HG03095 (cell line): ENCODE data around the gene RRH.
A peak's percentile ranks its signal among the peaks of the same experiment; 100 is the strongest.
"Not testable (repeated sequence)": the region's sequence is repeated elsewhere in the genome, so short reads cannot be mapped to it uniquely, and the experiment has no call there.

ENCODE experiments used
- ATAC-seq: cut with Tn5 transposase; IDR thresholded peaks from one replicate; pipeline ENCODE4 v1.9.1; 2021; ENCODE audit warnings: moderate library complexity; ENCODE audit not compliant: unreplicated experiment

The RRH gene, protein sequence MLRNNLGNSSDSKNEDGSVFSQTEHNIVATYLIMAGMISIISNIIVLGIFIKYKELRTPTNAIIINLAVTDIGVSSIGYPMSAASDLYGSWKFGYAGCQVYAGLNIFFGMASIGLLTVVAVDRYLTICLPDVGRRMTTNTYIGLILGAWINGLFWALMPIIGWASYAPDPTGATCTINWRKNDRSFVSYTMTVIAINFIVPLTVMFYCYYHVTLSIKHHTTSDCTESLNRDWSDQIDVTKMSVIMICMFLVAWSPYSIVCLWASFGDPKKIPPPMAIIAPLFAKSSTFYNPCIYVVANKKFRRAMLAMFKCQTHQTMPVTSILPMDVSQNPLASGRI

DNA sequence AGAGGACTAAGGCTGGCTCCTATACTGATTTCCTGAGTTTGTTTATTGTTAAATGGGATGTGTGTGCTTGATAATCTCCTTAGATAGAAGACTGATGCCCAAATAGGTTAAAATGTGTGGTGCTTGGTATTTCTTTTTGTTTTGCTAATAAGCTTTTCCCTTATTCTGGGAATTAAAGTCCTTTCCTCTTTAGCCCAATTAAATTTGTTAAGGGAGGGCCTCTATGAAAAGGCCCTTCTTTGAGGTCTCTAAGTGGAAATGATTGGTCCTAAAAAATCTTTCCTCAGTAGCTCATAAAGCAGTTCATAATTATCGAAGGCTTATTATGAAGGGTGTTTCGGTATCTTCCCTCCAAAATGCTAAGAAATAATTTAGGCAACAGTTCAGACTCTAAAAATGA, at the start of gene RRH:
TSS of gene RRH (plus strand) at position 301 of the 400 bp plus-strand sequence. CDS start at position 357, 56 bp downstream.
- ATAC-seq, result no peak

DNA sequence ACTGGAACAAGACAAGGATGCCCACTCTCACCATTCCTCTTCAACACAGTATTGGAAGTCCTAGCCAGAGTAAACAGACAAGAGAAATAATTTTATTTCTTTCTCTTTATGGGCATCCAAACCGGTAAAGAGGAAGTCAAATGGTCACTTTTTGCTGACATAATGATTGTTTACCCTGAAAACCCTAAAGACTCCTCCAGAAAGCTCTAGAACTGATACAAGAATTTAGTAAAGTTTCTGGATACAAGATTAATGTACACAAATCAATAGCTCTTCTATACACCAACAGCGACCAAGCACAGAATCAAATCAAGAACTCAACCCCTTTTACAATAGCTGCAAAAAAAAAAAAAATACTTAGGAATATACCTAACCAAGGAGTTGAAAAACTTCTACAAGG, 45.7 kb upstream of the RRH start:
- not testable (repeated sequence) for ATAC-seq

DNA sequence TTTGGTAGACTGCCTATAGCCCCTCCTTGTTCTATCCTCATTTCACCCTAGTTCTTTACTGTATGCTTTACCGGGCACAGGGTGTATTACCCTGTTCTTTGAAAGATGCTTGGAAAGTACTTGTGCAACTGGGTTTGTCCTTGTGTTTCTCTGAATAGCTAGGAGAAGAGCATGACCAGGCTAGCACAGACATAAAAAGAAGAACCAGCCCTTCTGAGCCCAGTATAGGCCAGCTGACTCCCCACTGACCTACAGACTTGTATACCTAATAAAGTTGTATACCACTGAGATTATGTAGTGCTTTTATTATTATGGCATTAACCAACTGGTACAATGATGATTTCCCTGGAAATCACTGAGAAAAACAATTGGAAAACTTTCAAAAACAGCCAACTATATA, 40.9 kb upstream of the RRH start:
- ATAC-seq, result no peak

DNA sequence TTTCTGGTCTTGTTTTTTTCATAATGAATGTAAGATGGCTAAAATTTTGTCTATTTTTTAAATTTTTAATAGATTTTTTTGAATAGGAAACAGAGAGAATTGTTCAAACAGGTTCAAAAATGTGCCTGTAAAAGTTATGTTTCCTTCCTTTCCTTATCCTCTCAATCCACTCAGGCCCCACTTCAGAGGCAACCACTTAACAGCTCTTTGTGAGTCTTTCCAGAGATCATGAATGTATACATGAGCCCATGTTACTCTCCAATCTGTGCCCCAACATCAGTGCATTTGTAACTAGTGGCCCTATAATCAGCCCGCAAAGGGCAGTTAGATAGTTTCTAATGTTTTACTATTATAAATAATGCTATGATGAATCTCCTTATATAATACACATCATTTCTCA, 40.0 kb upstream of the RRH start:
- no peak for ATAC-seq

DNA sequence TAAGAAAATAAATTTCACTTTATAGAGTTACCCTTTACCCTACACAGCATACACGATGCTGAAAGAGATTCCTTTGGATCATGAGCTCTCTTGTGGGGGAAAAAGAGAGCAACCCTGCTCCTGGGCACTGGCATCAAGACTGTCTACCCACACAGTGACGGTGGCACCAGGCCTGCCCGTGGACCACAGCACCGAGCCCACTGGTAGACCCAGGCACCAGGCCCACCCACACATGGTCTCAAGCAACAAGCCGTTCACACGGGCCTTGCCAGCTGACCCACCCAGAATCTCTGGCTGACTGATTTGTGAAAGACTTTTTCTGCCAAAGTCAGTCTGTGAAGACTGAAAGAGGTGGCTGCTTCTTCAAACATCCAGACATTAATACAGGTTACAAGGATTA, 32.7 kb upstream of the RRH start:
- ATAC-seq, result no peak

DNA sequence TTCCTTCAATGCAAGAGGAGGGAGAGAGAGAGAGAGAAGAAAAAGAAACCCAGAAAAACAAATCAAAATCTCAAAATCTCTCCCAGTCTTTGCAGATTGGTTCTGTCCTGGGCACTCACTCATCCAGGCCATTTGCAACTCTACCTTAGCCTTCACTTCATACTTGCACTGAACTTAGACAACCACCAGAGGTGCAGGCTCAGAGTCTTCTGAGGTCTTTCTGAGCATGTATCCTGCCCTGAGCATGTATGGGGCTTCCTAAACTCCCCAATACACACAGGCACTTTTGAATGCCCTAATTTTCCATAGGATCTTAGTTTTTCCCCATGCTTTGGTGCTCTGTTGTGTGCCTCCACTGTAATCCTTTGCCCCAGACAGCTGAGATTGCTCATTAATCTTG, 28.9 kb upstream of the RRH start:
- no peak for ATAC-seq

DNA sequence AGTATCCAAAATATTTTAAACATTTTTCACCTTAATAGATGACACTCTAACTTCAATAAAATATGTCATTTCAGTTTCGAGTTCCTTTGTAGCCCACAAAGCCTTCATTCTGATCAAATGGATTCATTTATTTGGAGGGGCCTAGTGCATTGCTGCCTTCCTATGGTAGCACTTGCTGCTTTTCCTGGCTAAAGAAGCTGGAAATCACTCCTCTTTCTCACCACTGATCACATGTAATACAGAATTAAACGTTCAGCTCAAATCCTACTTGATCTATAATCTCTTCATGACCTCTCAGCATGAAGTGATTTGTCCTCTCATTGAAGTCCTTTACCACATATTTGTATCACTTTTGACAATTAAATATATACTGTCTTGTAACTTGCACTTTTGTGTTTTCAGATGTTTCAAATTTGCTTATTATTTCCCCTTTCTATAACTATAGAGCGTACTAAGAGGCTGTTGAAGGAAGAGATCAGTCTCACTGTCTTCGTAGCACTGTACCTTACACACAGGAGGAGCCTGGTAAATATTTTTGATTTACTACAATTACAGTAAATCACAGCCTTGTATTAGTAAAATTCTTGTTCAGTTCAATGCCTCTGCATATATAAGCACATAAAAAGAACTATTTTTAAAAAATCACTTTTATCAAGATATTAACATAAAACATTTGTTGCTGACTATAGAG, 26.5 kb upstream of the RRH start:
- no peak for ATAC-seq

DNA sequence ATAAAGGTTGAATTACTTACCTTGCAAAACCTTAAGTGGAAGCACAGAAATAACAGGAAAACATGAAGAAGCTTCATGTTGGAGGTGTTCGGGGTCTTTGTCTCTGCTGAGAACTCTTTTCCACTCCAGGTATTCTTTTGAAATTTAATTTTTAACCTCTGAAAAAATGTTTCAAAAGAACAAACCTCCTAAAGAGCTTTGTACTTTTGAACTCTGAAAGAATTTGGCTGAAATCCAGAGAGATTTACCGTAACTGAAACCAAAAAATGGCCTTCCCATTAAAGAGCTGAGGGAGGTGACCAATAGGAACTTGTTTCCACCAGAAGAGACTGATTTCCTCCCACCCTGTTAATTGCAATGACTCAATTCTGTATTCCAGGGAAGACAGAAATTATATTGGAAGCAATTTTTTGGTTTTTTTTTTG, 25.9 kb upstream of the RRH start, which contains the start of gene CFI:
TSS of gene CFI (minus strand) at position 105 of the 425 bp plus-strand sequence. CDS start at position 77, 28 bp downstream.
- ATAC-seq, result no peak

DNA sequence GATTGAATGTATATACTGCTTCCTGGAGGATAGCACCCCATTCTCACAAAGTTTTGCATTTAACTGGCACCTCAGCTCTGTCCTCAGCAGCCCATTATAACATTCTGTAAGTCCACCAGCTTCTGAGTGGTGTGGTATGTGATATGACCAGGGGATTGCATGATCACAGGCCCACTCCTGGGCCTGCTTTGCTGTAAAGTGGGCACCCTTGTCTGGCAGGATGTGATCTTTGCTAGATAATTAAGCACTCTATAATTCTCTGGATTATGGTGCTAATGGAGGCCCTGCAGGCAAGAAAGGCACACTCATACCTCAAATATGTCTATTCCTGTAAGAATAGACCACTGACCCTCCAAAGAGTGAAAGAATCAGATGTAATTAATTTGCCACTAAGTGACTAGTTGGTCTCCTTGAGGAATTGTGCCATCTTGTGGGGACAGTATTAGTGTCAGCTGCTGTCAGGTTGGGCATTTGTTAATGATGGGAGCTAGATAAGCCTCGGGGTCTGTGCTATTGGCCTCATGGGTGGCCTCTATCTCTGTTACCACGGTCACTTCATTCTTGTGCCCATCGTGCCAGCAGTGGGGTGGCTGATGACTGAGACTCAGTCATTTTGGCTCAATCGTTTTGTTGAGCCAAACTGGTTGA, 23.7 kb upstream of the RRH start:
- peak; percentile 63 for ATAC-seq

DNA sequence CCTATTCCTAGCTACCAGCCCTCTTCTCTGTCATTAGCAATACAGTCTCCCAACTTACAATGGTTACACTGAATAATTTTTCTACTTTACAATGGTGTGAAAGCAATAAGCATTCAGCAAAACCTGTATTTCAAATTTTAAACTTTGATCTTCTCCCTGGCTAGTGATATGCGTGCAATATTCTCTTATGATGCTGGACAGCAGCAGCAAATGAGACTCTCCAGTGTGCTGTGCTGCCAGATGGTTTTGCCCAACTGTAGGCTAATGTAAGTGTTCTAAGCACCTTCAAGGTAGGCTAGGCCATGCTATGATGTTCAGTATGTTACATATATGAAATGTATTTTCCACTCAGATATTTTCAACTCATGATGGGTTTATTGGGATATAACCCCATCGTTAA, 18.1 kb upstream of the RRH start:
- no peak for ATAC-seq

DNA sequence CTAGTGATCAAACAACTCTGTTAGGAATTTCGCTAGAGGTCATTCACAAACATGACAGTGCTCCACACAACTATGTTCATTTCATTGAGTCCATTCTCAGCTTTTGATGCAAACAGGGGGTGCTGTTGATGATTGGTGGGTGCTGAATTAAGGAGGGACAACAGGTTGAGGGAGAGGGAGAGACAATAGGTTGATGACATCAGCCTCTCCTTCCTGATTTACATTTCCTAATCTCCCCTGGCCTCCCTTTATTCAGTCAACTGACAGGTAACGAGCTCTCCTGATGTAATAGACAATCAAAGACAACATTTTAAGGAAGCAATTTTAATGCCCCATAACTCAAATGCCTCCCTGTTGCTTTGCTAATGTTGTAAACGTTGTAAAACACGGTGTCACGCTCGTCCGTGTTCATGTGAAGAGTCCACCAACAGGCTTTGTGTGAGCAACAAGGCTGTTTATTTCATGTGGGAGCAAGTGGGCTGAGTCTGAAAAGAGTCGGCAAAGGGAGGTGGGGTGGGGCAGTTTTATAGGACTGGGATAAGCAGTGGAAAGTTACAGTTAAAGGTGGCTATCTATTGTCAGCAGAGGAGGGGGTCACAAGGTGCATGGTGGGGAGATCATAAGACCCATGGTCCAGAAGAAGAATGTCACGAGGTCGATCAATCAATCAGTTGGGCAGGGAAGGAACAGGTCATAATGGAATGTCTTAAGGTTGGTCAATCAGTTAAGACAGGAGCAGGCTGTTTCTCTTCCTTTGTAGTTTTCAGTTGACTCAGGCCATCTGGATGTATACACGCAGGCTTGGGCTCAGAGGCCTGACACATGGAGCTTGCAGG, 17.0 kb upstream of the RRH start:
- ATAC-seq, result no peak

DNA sequence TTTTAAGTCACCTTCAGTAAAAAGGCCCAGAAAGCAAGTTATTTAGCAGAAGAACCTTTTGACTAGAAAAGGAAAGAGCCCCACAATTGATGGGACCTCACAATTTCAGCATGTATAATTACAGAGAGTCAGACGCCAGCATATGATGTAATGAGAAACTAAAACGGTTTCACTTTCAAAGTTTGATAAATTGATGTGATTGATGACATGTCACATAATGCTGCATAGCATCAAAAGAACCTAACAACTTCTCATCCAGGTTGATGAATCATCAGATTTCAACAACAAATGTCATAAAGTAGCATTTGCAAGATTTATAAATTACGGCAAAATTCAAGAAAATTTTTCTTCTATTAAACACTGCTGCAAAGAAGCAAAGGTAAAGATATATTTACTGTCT, 16.1 kb upstream of the RRH start:
- ATAC-seq, result no peak

DNA sequence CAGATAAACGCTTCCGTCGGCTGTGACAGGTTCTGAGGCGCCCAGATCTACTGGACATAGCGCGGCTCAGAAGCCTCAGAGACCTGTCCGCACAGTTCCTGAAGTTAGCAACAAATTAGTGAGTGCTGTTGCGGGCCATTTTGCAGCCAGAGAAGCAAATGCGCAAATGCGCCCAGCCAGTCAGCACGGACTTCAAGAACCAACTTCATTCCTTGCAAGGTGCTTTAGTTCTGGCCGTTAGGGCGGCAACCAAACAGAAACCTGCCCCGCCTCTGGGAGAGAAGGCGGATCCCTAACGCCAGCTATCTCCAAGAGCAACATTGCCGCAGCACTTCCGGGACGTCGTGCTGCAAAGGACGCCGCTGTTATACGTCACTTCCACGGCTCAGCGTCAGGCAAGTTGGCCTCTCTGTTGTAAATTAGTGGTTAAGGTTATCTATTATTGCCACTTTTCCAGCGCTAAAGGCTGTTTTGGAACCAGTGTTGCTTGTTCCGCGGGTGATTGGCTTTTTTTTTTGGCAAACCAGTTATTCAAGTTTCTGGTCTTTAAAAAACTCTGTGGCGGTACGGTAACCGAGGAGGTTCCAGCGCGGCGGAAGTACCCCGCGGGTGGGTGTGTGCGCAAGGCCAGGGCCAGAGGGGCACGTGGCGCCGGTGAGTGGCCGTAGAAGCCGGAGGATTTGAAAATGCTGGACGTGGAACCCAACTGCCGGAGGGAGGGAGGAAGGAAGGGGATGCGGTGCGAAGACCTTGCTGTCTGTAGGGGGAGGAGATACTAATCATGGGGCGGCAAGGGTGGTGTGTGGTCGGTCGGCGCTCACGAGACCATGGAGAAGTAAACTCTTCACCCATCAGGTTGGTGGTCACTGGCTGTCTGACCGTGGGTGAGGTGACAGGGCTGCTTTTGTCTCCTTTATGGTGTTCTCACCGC, 12.4 kb upstream of the RRH start, which contains the start of gene GAR1:
TSS of gene GAR1 (plus strand) at position 612 of the 931 bp plus-strand sequence. CDS start 403 bp downstream, outside the sequence.
- ATAC-seq, result peak; percentile 99

DNA sequence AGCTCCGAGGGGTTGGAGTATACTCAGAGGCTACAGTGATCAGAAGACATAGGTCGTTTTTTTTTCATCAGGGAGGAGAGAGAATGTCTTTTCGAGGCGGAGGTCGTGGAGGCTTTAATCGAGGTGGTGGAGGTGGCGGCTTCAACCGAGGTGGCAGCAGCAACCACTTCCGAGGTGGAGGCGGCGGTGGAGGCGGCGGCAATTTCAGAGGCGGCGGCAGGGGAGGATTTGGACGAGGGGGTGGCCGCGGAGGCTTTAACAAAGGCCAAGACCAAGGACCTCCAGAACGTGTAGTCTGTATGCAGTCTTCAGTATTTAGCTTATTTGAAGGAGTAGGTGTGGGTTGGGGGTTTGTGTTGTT, 11.7 kb upstream of the RRH start:
- ATAC-seq, result no peak

DNA sequence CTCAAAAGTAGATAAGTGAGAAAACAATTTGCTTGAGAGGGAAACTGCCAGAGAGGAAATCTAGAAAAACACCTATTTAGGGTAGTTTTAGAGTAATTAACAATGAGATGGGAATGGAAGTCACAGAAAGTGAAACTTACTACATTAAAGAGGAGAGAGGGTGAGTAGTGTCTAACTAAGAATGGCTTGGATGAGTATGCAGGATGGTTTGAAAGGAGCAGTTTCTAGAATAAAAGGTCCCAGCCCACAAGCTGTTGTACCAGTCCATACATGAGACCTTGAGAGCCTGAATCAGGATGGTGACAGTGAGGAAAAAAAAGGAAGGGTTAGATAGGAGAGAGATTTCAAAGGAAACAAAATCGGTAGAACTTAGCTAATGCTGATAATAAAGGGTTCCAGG, 10.9 kb upstream of the RRH start:
- ATAC-seq, result no peak

DNA sequence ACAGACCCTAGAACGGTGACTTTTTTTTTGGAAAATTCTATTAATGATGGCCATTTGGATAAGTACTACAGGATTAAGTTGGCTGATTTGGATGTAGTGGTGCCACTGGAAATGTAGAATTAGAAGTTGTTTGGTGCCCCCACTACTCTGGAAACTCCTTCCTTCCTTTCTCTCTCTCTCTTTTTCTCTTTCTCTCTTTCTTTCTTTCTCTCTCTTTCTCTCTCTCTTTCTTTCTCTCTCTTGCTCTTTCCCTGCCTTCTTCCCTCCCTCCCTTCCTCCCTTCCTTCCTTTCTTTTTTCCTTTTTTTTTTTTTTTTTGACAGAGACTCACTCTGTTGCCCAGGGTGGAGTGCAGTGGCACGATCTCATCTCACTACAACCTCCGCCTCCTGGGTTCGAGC, 9.5 kb upstream of the RRH start:
- no peak for ATAC-seq

DNA sequence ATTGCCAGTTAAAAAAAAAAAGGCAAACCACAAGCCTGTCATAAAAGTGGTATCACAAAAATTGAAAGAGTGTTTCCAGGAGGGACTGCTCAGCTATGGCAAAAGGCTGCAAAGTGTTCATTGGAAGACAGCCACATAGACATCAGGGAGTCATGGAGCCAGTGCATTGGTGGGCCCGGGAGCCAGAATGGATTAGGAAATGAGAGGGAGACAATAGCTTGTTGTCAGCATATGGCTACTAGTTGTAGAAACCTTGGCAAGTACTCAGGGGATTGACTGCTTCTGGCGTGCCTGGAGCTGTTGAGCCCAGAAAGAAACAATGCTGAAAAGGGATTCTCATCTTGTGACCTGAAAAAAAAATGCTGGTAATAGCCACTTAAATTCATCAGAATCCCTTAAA, 7.2 kb upstream of the RRH start:
- no peak for ATAC-seq

DNA sequence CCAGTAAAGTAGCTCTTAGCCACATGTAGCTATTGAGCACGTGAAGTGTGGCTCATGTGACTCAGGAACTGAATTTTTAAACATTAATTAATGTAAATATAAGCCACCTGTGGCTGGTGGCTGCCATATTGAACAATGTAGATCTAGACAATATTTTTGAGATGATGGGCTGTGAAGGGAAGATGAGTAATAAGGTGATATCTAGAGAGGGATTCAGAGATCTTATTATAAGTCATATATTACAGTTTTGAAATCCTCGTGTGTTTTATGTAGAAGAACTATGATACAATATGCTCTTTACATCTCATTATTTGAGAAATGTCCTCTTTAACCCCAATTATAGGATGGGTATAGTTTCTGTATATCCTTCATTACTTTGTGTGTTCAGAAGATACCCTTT, 6.6 kb upstream of the RRH start:
- ATAC-seq, result no peak

DNA sequence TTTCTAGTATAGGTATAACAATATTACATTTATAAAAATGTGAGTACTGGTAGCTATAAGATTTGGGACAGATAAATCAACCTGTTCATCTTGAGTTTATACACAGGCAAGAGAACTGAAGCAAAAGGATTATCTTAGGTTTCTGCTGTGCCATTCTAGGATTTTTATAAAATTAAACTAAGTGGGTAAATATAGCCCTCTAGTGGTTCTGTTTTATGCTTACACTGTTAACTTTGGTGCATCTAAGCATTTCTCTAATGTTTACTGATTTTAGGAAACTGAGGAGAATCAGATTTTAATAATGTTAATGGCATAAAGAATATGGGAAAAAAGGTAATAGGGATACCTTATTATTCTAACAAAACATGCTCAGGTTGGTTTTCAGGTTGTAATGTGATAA, 1.1 kb upstream of the RRH start:
- ATAC-seq, result peak; percentile 69

DNA sequence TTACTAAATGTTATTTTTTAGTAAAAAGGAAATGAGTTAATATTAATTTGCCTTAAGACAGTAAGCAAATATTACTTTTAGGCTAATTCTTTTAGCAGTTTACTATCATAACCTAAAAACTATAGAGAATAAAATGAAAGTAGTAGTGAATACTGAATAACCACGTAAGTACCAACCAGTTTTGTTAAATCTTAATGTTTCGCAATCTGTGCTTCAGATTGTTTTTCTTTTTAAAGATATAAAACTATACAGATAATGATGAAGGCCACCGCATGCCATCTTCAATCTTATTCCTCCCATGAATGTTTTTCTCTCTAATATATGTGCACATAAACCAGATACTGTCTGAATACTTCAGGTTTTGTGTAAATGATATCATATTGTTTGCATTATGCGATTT, 6.0 kb downstream of the RRH start:
- ATAC-seq, result no peak
